Panc1 (cell line): ENCODE data around the gene ILK. TPM values are rescaled to one million over a fixed set of nuclear protein-coding genes. Genes with fewer than 3 reads are reported as not detected.

Source experiments
- ATAC-seq: fragments of 200-7000 bp; cut with Tn5 transposase; 2 replicates; pipeline ENCODE4 v1.9.1; 2020; ENCODE audit warnings: mild to moderate bottlenecking, moderate library complexity
- BruUV-seq: library from RNA; stranded (reverse); fragments of 400-500 nt; replicated peaks from 2 replicates; lab custom pipeline; 2021; lab: Mats Ljungman, UMichigan
- CTCF ChIA-PET: fragments of 300-600 bp; sonication (Branson Sonifier 250); formaldehyde crosslinking; loops from one replicate; lab custom pipeline; 2022; ENCODE audit warnings: antibody characterized with exemption; lab: Charles Lee
- POLR2A ChIA-PET: fragments of 300-600 bp; sonication (Branson Sonifier 250); formaldehyde crosslinking; loops from one replicate; lab custom pipeline; 2022; ENCODE audit warnings: antibody characterized with exemption; lab: Charles Lee
- DNase-seq: peaks from one replicate; pipeline ENCODE4 v3.0.0-alpha.2; 2010; ENCODE audit warnings: low read depth, low spot score
- H3K27ac ChIP-seq: 2 replicates; pipeline ENCODE4 v1.5.1; 2011; ENCODE audit warnings: mild to moderate bottlenecking, low read length, inconsistent platforms
- H3K27me3 ChIP-seq: fragments of 200-500 bp; sonication (Bioruptor generic); 2 replicates; pipeline ENCODE4 v1.6.0; 2014; ENCODE audit warnings: low read length, inconsistent platforms; ENCODE audit not compliant: control insufficient read depth, insufficient read depth
- H3K36me3 ChIP-seq: fragments of 200-500 bp; sonication (Bioruptor generic); 2 replicates; pipeline ENCODE4 v1.5.1; 2014; ENCODE audit warnings: inconsistent platforms, mild to moderate bottlenecking, low read length, moderate library complexity; ENCODE audit not compliant: control insufficient read depth, insufficient read depth
- H3K4me1 ChIP-seq: 2 replicates; pipeline ENCODE4 v1.5.1; 2011; ENCODE audit warnings: inconsistent platforms, mild to moderate bottlenecking, low read length, moderate library complexity; ENCODE audit not compliant: control insufficient read depth, insufficient read depth
- H3K4me3 ChIP-seq, 2 experiments: 2 replicates each; pipeline ENCODE4 v1.5.1; 2011 to 2012; ENCODE audit warnings: low read depth in 2 of 2, low read length in 2 of 2, mild to moderate bottlenecking in 2 of 2, inconsistent platforms in 1 of 2, moderate library complexity in 1 of 2
- H3K9me3 ChIP-seq: fragments of 200-500 bp; sonication (Bioruptor generic); 2 replicates; pipeline ENCODE4 v1.5.1; 2014; ENCODE audit warnings: low read depth, mild to moderate bottlenecking, inconsistent platforms, low read length, moderate library complexity; ENCODE audit not compliant: control insufficient read depth, insufficient read depth
- POLR2AphosphoS5 ChIP-seq: IDR thresholded peaks from 2 replicates; pipeline ENCODE4 v1.6.1; 2012; ENCODE audit warnings: mild to moderate bottlenecking, low read depth, low read length, moderate library complexity
- REST ChIP-seq, 2 experiments: IDR thresholded peaks; 2 replicates each; pipeline ENCODE4 v1.6.1; 2011 to 2012; ENCODE audit warnings: low read depth in 2 of 2, control low read depth in 1 of 2, low read length in 1 of 2, mild to moderate bottlenecking in 1 of 2, moderate library complexity in 1 of 2; ENCODE audit not compliant: insufficient read depth in 1 of 2
- SIN3A ChIP-seq: IDR thresholded peaks from 2 replicates; pipeline ENCODE4 v1.6.1; 2012; ENCODE audit warnings: low read depth, mild to moderate bottlenecking, low read length, moderate library complexity, borderline replicate concordance; ENCODE audit not compliant: insufficient read depth
- TCF7L2 ChIP-seq: IDR thresholded peaks from 2 replicates; pipeline ENCODE4 v1.6.1; 2011; ENCODE audit warnings: mild to moderate bottlenecking, low read depth, low read length, inconsistent platforms
- in situ Hi-C: cut with HindIII; loops from 2 replicates; pipeline ENCODE4 v1.10.0; 2016; ENCODE audit warnings: low sequenced_read_pairs, low pct_unique_long_range_greater_than_20kb
- intact Hi-C: fragments of 100-400 bp; cut with micrococcal nuclease; formaldehyde crosslinking; loops from one replicate; pipeline ENCODE4 v1.10.0; 2022; ENCODE audit not compliant: unreplicated experiment
- total RNA-seq: library from RNA; stranded (reverse); gene quantifications from one replicate; pipeline ENCODE4 v1.2.1, GENCODE V29; 2021; ENCODE audit not compliant: unreplicated experiment
- TF ChIP-seq, protein P1 (sequence below): fragments of 450-650 bp; IDR thresholded peaks from 2 replicates; pipeline ENCODE4 v1.5.1; 2017; ENCODE audit warnings: mild to moderate bottlenecking

The ILK gene
- total RNA-seq, 1 experiment from 2014 or later = 204 TPM

DNA sequence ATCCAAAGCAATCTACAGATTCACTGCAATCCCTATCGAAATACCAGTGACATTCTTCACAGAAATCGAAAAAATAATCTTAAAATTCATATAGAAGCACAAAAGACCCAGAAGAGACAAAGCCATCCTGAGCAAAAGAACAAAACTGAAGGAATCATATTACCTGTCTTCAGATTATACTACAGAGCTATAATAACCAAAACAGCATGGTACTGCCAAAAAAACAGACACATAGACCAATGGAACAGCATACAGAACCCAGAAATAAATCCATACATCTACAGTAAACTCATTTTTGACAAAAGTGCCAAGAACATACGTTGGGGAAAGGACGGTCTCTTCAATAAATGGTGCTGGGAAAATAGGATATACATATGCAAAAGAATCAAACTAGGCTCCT is 19.0 kb upstream of the ILK start:
- no peak for ATAC-seq
- Histone ChIP-seq H3K9me3 (no peaks in the 10 kb centered on the region; the same call in 1 of the 2 replicates), H3K27ac (no peak overlapping the region), H3K4me3 (no peak overlapping the region), H3K36me3 (no peaks in the 10 kb centered on the region), H3K27me3 (no peaks in the 10 kb centered on the region), H3K4me1 (no peaks in the 10 kb centered on the region)
- intact Hi-C loops = no loop called here
- TF ChIP-seq, protein P1, sequence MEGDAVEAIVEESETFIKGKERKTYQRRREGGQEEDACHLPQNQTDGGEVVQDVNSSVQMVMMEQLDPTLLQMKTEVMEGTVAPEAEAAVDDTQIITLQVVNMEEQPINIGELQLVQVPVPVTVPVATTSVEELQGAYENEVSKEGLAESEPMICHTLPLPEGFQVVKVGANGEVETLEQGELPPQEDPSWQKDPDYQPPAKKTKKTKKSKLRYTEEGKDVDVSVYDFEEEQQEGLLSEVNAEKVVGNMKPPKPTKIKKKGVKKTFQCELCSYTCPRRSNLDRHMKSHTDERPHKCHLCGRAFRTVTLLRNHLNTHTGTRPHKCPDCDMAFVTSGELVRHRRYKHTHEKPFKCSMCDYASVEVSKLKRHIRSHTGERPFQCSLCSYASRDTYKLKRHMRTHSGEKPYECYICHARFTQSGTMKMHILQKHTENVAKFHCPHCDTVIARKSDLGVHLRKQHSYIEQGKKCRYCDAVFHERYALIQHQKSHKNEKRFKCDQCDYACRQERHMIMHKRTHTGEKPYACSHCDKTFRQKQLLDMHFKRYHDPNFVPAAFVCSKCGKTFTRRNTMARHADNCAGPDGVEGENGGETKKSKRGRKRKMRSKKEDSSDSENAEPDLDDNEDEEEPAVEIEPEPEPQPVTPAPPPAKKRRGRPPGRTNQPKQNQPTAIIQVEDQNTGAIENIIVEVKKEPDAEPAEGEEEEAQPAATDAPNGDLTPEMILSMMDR = no peak
- no peak for TF ChIP-seq POLR2AphosphoS5
- no peak for TF ChIP-seq SIN3A
- no peak for TF ChIP-seq TCF7L2
- TF ChIP-seq REST (IDR thresholded peaks at IDR 0.05; ENCODE audit: insufficient read depth in 1 of 2, low read depth in 2 of 2, low read length in 1 of 2) = no peak
- ChIA-PET CTCF (no interaction called here), POLR2A (no interaction called here)
- no TSS peak for BruUV-seq
- DNase-seq = no peak
- in situ Hi-C loops = no loop called here

- ChIA-PET POLR2A (interaction anchor here (0.6 kb wide), 1 partner anchor 8 kb away, joined by 3 read pairs; no protein-coding TSS in a partner anchor), CTCF (no interaction called here)
- Histone ChIP-seq H3K36me3 (peaks cover 3% of the 10 kb centered on the region; the same call in 1 of the 2 replicates), H3K4me1 (no peaks in the 10 kb centered on the region), H3K4me3 (no peak overlapping the region), H3K9me3 (no peaks in the 10 kb centered on the region; the same call in 1 of the 2 replicates), H3K27ac (no peak overlapping the region), H3K27me3 (no peaks in the 10 kb centered on the region)
- ATAC-seq (peak; percentile 71), DNase-seq (no peak)
- intact Hi-C loops = no loop called here
- TF ChIP-seq SIN3A (no peak), POLR2AphosphoS5 (no peak), TCF7L2 (no peak)
- in situ Hi-C loops = no loop called here
- no TSS peak for BruUV-seq
Measured at GRCh38 chr11:6586434-6587359, 16.9 kb upstream of the ILK start.
